ENCODE measurements around the gene HMGCS2. TPM values are rescaled to one million over a fixed set of nuclear protein-coding genes. Genes with fewer than 3 reads are reported as not detected.

HMGCS2 gene
- total RNA-seq, 1 donor from 2014 or later = 0.32 TPM

DNA sequence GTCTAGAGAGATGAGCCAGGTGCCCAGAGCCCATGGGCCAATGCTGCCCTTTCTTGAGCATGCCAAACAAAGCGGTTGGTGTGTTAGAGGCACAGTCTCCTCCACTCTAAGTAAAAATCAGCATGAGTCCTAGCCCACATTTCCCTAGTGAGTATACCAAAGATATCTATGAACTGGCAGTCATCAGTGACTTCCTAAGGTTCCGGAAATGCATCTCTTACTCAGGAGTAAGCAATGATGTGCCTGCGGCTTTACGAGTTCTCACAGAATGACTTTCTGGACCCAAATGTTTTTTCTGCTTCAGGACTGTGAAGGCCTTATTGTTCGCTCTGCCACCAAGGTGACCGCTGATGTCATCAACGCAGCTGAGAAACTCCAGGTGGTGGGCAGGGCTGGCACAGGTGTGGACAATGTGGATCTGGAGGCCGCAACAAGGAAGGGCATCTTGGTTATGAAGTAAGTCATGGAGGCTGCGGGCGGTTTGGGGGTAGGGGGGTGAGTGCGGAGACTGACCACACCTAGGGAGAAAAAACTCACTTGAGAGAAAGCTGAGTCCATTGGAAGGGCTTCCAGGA lies 47.8 kb downstream of the HMGCS2 start:
- Histone ChIP-seq H3K4me3 (no peak overlapping the region), H3K4me1 (no peaks in the 10 kb centered on the region), H3K27me3 (ENCODE audit: low read depth) (no peaks in the 10 kb centered on the region), H3K27ac (no peak overlapping the region), H3K36me3 (no peaks in the 10 kb centered on the region), H3K9me3 (no peaks in the 10 kb centered on the region)
- ATAC-seq (no peak), DNase-seq (no peak)
- TF ChIP-seq, protein P1, sequence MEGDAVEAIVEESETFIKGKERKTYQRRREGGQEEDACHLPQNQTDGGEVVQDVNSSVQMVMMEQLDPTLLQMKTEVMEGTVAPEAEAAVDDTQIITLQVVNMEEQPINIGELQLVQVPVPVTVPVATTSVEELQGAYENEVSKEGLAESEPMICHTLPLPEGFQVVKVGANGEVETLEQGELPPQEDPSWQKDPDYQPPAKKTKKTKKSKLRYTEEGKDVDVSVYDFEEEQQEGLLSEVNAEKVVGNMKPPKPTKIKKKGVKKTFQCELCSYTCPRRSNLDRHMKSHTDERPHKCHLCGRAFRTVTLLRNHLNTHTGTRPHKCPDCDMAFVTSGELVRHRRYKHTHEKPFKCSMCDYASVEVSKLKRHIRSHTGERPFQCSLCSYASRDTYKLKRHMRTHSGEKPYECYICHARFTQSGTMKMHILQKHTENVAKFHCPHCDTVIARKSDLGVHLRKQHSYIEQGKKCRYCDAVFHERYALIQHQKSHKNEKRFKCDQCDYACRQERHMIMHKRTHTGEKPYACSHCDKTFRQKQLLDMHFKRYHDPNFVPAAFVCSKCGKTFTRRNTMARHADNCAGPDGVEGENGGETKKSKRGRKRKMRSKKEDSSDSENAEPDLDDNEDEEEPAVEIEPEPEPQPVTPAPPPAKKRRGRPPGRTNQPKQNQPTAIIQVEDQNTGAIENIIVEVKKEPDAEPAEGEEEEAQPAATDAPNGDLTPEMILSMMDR (IDR thresholded peaks at IDR 0.05) = no peak
- intact Hi-C loops (cut with DNase I) = no loop called here

DNA sequence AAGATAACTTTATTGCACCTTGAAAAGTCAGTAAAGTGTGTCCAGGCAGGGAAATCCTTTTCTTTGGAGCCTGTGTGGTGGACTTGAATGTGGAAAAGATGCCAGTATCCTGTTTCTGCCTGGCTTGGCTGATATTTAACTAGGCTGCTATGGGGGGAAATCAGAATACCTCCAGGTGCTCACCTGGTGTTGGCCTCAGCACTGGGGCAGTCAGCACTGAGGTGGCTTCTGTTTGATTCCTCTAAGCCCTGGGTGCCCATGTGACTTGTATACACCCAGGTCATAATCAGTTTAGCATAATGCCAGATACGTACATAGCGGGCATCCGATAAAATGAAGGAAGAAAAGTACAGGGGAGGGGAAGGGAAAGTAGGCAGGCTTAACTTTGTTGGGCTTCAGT lies 49.7 kb downstream of the HMGCS2 start:
- TF ChIP-seq, protein P1 (IDR thresholded peaks at IDR 0.05) = no peak
- DNase-seq (no peak), ATAC-seq (no peak)
- Histone ChIP-seq H3K4me3 (no peak overlapping the region), H3K27me3 (ENCODE audit: low read depth) (peaks cover 2% of the 10 kb centered on the region), H3K9me3 (no peaks in the 10 kb centered on the region), H3K36me3 (no peaks in the 10 kb centered on the region), H3K4me1 (no peaks in the 10 kb centered on the region), H3K27ac (no peak overlapping the region)
- intact Hi-C loops (cut with DNase I) = no loop called here

DNA sequence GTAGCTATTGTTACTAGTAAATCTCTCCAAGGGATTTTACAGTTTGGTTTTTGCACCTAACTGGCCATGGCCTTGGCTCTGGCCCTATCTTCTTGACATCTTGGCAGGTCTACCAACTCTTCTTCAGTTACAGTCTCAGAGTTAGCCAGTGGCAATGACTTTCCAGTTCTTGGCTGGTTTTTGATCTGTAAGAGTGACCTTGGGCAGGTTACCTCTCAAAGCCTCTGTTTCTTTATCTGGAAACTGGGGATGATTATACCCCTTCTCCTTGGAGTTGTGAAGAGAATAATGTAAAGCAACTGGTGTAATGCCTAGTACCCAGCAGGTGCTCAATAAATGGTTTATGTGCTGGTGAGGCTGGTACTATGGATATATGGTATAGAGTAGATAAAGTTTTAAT lies 50.3 kb downstream of the HMGCS2 start:
- TF ChIP-seq, protein P1 (IDR thresholded peaks at IDR 0.05) = no peak
- H3K36me3 ChIP-seq = no peaks in the 10 kb centered on the region
- ATAC-seq (no peak), DNase-seq (no peak)
- H3K4me1 ChIP-seq = no peaks in the 10 kb centered on the region
- H3K27ac ChIP-seq = no peak overlapping the region
- H3K27me3 ChIP-seq (ENCODE audit: low read depth) = peaks cover 6% of the 10 kb centered on the region
- H3K4me3 ChIP-seq = no peak overlapping the region
- no peaks in the 10 kb centered on the region for H3K9me3 ChIP-seq
- intact Hi-C loops (cut with DNase I) = no loop called here

DNA sequence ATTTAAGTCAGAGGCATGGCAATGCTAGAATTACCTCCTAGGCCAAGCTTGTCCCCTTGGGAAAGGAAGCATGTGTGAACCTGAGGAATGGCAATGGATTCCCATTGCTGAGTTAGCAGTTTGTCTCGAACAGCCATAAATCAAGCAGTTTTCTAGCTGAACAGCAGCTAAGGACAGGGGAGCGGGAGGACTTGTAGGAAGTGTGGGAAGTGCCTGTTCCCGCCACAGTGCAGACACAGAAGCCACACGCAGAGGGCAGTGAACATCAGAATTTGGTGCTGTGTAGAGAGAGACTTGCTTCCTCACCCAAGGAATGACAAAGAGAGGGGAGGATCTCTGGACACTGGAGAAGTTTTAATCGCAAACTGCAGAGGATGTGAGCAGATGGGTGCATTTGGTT lies 53.2 kb downstream of the HMGCS2 start:
- H3K9me3 ChIP-seq = no peaks in the 10 kb centered on the region
- intact Hi-C loops (cut with DNase I) = no loop called here
- DNase-seq = no peak
- peaks cover 22% of the 10 kb centered on the region for H3K27me3 ChIP-seq (ENCODE audit: low read depth)
- no peak overlapping the region for H3K27ac ChIP-seq
- ATAC-seq = no peak
- no peak overlapping the region for H3K4me3 ChIP-seq
- H3K36me3 ChIP-seq = no peaks in the 10 kb centered on the region
- H3K4me1 ChIP-seq = peaks cover 19% of the 10 kb centered on the region
- TF ChIP-seq, protein P1 (IDR thresholded peaks at IDR 0.05) = no peak

DNA sequence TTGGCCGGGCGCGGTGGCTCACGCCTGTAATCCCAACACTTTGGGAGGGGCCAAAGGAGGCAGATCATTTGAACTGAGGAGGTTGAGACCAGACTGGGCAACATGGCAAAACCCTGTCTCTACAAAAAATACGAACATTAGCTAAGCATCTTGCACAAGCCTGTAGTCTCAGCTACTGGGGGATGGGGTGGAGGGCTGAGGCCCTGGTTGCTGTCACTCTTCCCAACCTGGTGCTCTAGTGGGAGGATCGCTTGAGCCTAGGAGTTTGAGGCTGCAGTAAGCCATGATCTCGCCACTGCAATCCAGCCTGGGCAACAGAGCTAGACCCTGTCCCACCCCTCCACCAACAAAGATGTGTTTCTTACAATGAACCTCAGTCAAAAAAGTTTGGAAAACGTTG lies 54.1 kb downstream of the HMGCS2 start:
- DNase-seq (no peak), ATAC-seq (no peak)
- Histone ChIP-seq H3K4me1 (peaks cover 19% of the 10 kb centered on the region), H3K27ac (no peak overlapping the region), H3K4me3 (no peak overlapping the region), H3K27me3 (ENCODE audit: low read depth) (peaks cover 22% of the 10 kb centered on the region), H3K9me3 (no peaks in the 10 kb centered on the region), H3K36me3 (no peaks in the 10 kb centered on the region)
- TF ChIP-seq, protein P1 (IDR thresholded peaks at IDR 0.05) = no peak
- intact Hi-C loops (cut with DNase I) = no loop called here

Data from lower lobe of right lung (tissue), 2 donors.